Kidney tubule cell (primary cell): ENCODE data around the gene ZNF507.
"Not testable (repeated sequence)": the region's sequence is repeated elsewhere in the genome, so short reads cannot be mapped to it uniquely, and the experiment has no call there.

Source experiments
- DNase-seq: peaks from one replicate; pipeline ENCODE4 v3.0.0-alpha.2; 2018; ENCODE audit warnings: low spot score

ZNF507 gene

GRCh38 chr19:32415246-32415645, 69.8 kb downstream of the ZNF507 start:
- no peak for DNase-seq

GRCh38 chr19:32415669-32416068, 70.3 kb downstream of the ZNF507 start:
- DNase-seq: no peak

- DNase-seq: peak; percentile 22
These were observed 71.5 kb downstream of the ZNF507 start for GRCh38 chr19:32416749-32417456.

GRCh38 chr19:32418155-32418554, 72.7 kb downstream of the ZNF507 start:
- no peak for DNase-seq

GRCh38 chr19:32421589-32422361, 76.4 kb downstream of the ZNF507 start:
- no peak for DNase-seq

GRCh38 chr19:32422435-32422834, 77.0 kb downstream of the ZNF507 start:
- DNase-seq: no peak

- not testable (repeated sequence) for DNase-seq
These were observed 78.5 kb downstream of the ZNF507 start for GRCh38 chr19:32423944-32424343.

- no peak for DNase-seq
These were observed 82.1 kb downstream of the ZNF507 start for GRCh38 chr19:32427536-32427935.

GRCh38 chr19:32436692-32437091, 91.3 kb downstream of the ZNF507 start:
- no peak for DNase-seq

- no peak for DNase-seq
These were observed 91.7 kb downstream of the ZNF507 start for GRCh38 chr19:32437096-32437495.
